ENCODE measurements around the gene ENTREP3.

ENTREP3 gene

GRCh38 chr1:155300553-155301329 is 45.5 kb upstream of the ENTREP3 start:
- Histone ChIP-seq H3K36me3 (ENCODE audit: insufficient read depth, low read length) (no peaks in the 10 kb centered on the region), H3K27ac (ENCODE audit: low read length) (no peak overlapping the region), H3K79me2 (ENCODE audit: insufficient read depth, low read length) (no peaks in the 10 kb centered on the region), H3K27me3 (ENCODE audit: insufficient read depth, low read length, poor library complexity) (no peaks in the 10 kb centered on the region), H3K4me2 (ENCODE audit: insufficient read depth, low read length) (no peak overlapping the region), H3K9me3 (ENCODE audit: insufficient read depth, low read length, severe bottlenecking) (no peaks in the 10 kb centered on the region), H3K4me3 (ENCODE audit: low read depth in 1 of 2, low read length in 2 of 2) (no peak overlapping the region), H3K4me1 (ENCODE audit: insufficient read depth, low read length) (no peaks in the 10 kb centered on the region), H2AFZ (ENCODE audit: low read depth, low read length) (no peak overlapping the region), H3K9ac (ENCODE audit: low read depth, low read length) (no peak overlapping the region), H4K20me1 (ENCODE audit: insufficient read depth, low read length) (no peaks in the 10 kb centered on the region)
- DNase-seq (no peak), ATAC-seq (ENCODE audit: insufficient read depth, low read depth) (no peak)
- TF ChIP-seq CTCF (IDR thresholded peaks at IDR 0.05; ENCODE audit: borderline replicate concordance, extremely low read depth, low read length, poor library complexity, severe bottlenecking) (no peak), EZH2 (IDR thresholded peaks at IDR 0.05; ENCODE audit: borderline replicate concordance, low read depth, low read length, severe bottlenecking) (no peak)

DNA sequence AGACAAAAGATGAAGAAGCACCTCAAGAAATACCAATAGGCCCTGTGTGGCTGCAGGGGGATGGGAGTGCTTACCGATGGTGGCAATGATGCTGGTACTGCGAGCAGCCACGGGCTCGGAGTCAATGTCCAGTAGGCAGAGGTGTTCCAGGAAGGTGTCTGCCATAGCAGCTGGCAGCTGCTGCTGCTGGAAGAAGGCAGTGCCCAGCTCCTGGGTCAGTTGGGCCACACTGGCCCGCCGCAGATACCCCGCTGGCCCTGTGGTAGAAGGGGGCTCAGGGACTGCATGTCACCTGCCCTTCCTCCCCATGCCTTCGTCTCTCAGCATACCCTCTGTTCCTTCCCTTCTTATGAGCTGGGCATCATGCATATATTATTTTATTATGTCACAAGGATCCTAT is 44.7 kb upstream of the ENTREP3 start:
- H3K9ac ChIP-seq (ENCODE audit: low read depth, low read length) = no peak overlapping the region
- H4K20me1 ChIP-seq (ENCODE audit: insufficient read depth, low read length) = no peaks in the 10 kb centered on the region
- no peaks in the 10 kb centered on the region for H3K79me2 ChIP-seq (ENCODE audit: insufficient read depth, low read length)
- H3K27ac ChIP-seq (ENCODE audit: low read length) = no peak overlapping the region
- no peak overlapping the region for H2AFZ ChIP-seq (ENCODE audit: low read depth, low read length)
- no peaks in the 10 kb centered on the region for H3K4me1 ChIP-seq (ENCODE audit: insufficient read depth, low read length)
- TF ChIP-seq EZH2 (IDR thresholded peaks at IDR 0.05; ENCODE audit: borderline replicate concordance, low read depth, low read length, severe bottlenecking) (no peak), CTCF (IDR thresholded peaks at IDR 0.05; ENCODE audit: borderline replicate concordance, extremely low read depth, low read length, poor library complexity, severe bottlenecking) (no peak)
- no peak overlapping the region for H3K4me2 ChIP-seq (ENCODE audit: insufficient read depth, low read length)
- no peaks in the 10 kb centered on the region for H3K36me3 ChIP-seq (ENCODE audit: insufficient read depth, low read length)
- DNase-seq (no peak), ATAC-seq (ENCODE audit: insufficient read depth, low read depth) (no peak)
- H3K27me3 ChIP-seq (ENCODE audit: insufficient read depth, low read length, poor library complexity) = no peaks in the 10 kb centered on the region
- H3K4me3 ChIP-seq (ENCODE audit: low read depth in 1 of 2, low read length in 2 of 2) = no peak overlapping the region
- no peaks in the 10 kb centered on the region for H3K9me3 ChIP-seq (ENCODE audit: insufficient read depth, low read length, severe bottlenecking)

DNA sequence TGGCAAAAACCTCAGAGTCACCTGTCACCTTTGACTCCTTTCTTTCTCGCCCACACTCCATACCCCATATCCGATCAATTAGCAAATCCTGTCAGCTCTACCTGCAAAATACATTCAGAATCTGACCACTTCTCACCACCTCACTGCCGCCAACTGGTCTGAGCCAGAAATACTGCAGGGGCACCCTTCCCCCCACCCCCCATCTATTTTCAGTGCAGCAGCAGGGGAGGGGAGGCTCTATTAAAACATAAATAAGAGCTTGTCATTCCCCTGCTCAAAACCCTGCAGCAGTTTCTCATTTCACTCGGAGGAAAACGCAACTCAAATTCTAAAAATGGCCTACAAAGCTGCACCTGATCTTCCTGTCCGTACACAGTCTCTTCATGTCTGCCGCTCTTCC is 42.1 kb upstream of the ENTREP3 start:
- no peak for DNase-seq
- H3K4me1 ChIP-seq (ENCODE audit: insufficient read depth, low read length) = no peaks in the 10 kb centered on the region
- no peaks in the 10 kb centered on the region for H3K27me3 ChIP-seq (ENCODE audit: insufficient read depth, low read length, poor library complexity)
- no peak overlapping the region for H2AFZ ChIP-seq (ENCODE audit: low read depth, low read length)
- H3K4me3 ChIP-seq (ENCODE audit: low read depth in 1 of 2, low read length in 2 of 2) = no peak overlapping the region
- no peaks in the 10 kb centered on the region for H3K9me3 ChIP-seq (ENCODE audit: insufficient read depth, low read length, severe bottlenecking)
- TF ChIP-seq CTCF (IDR thresholded peaks at IDR 0.05; ENCODE audit: borderline replicate concordance, extremely low read depth, low read length, poor library complexity, severe bottlenecking) = no peak
- TF ChIP-seq EZH2 (IDR thresholded peaks at IDR 0.05; ENCODE audit: borderline replicate concordance, low read depth, low read length, severe bottlenecking) = no peak
- H3K27ac ChIP-seq (ENCODE audit: low read length) = no peak overlapping the region
- no peaks in the 10 kb centered on the region for H3K36me3 ChIP-seq (ENCODE audit: insufficient read depth, low read length)
- no peaks in the 10 kb centered on the region for H3K79me2 ChIP-seq (ENCODE audit: insufficient read depth, low read length)
- no peak for ATAC-seq (ENCODE audit: insufficient read depth, low read depth)
- no peak overlapping the region for H3K9ac ChIP-seq (ENCODE audit: low read depth, low read length)
- no peak overlapping the region for H3K4me2 ChIP-seq (ENCODE audit: insufficient read depth, low read length)
- H4K20me1 ChIP-seq (ENCODE audit: insufficient read depth, low read length) = no peaks in the 10 kb centered on the region

All from DND-41 (cell line).